ENCODE measurements around the gene EPHB2.

- no peak for TF ChIP-seq RCOR1 (IDR thresholded peaks at IDR 0.05; ENCODE audit: low read depth, low read length)
- no peak for TF ChIP-seq POLR2A (IDR thresholded peaks at IDR 0.05; ENCODE audit: low read length)
- no peak for TF ChIP-seq CTCF (IDR thresholded peaks at IDR 0.05)
- no peak for TF ChIP-seq REST (IDR thresholded peaks at IDR 0.05)
- no peak for TF ChIP-seq RFX5 (IDR thresholded peaks at IDR 0.05)
- TF ChIP-seq CHD4 (IDR thresholded peaks at IDR 0.05; ENCODE audit: borderline replicate concordance), result no peak
- no peak for TF ChIP-seq RAD21 (conservative IDR thresholded peaks at IDR 0.05 in 1 of 2, IDR thresholded peaks at IDR 0.05 in 1 of 2)
- no peak for TF ChIP-seq SMC3 (IDR thresholded peaks at IDR 0.05)
Observed at GRCh38 chr1:22800629-22801028, 90.0 kb downstream of the EPHB2 start.
